ENCODE data around the gene SUSD4.

SUSD4 gene

GRCh38 chr1:223229756-223230155, 134.2 kb downstream of the SUSD4 start:
- no peak overlapping the region for H3K27ac ChIP-seq
- no peaks in the 10 kb centered on the region for H3K36me3 ChIP-seq (replicated peaks)
- TF ChIP-seq CTCF (IDR thresholded peaks at IDR 0.05; ENCODE audit: low read depth, low read length, missing control alignments): no peak
- in situ Hi-C loops (cut with HindIII; ENCODE audit: low pct_ligation_motif_present, low sequenced_read_pairs): no loop called here
- DNase-seq: no peak
- no peak overlapping the region for H3K4me3 ChIP-seq (ENCODE audit: low read depth, low read length)
- no peaks in the 10 kb centered on the region for H3K27me3 ChIP-seq (replicated peaks)

GRCh38 chr1:223228931-223229528, 134.9 kb downstream of the SUSD4 start:
- TF ChIP-seq CTCF (IDR thresholded peaks at IDR 0.05; ENCODE audit: low read depth, low read length, missing control alignments): no peak
- H3K36me3 ChIP-seq (replicated peaks): no peaks in the 10 kb centered on the region
- in situ Hi-C loops (cut with HindIII; ENCODE audit: low pct_ligation_motif_present, low sequenced_read_pairs): no loop called here
- no peak for DNase-seq
- no peak overlapping the region for H3K27ac ChIP-seq
- no peak overlapping the region for H3K4me3 ChIP-seq (ENCODE audit: low read depth, low read length)
- H3K27me3 ChIP-seq (replicated peaks): no peaks in the 10 kb centered on the region

- DNase-seq: no peak
- Histone ChIP-seq H3K27me3 (replicated peaks) (no peaks in the 10 kb centered on the region), H3K4me3 (ENCODE audit: low read depth, low read length) (no peak overlapping the region), H3K36me3 (replicated peaks) (no peaks in the 10 kb centered on the region), H3K27ac (no peak overlapping the region)
- in situ Hi-C loops (cut with HindIII; ENCODE audit: low pct_ligation_motif_present, low sequenced_read_pairs): no loop called here
- TF ChIP-seq CTCF (IDR thresholded peaks at IDR 0.05; ENCODE audit: low read depth, low read length, missing control alignments): no peak
Observed at GRCh38 chr1:223228201-223228600, 135.8 kb downstream of the SUSD4 start.

GRCh38 chr1:223227486-223228196, 136.3 kb downstream of the SUSD4 start:
- Histone ChIP-seq H3K27ac (no peak overlapping the region), H3K4me3 (ENCODE audit: low read depth, low read length) (no peak overlapping the region), H3K27me3 (replicated peaks) (no peaks in the 10 kb centered on the region), H3K36me3 (replicated peaks) (no peaks in the 10 kb centered on the region)
- TF ChIP-seq CTCF (IDR thresholded peaks at IDR 0.05; ENCODE audit: low read depth, low read length, missing control alignments): no peak
- DNase-seq: no peak
- in situ Hi-C loops (cut with HindIII; ENCODE audit: low pct_ligation_motif_present, low sequenced_read_pairs): no loop called here

- H3K4me3 ChIP-seq (ENCODE audit: low read depth, low read length): no peak overlapping the region
- in situ Hi-C loops (cut with HindIII; ENCODE audit: low pct_ligation_motif_present, low sequenced_read_pairs): no loop called here
- TF ChIP-seq CTCF (IDR thresholded peaks at IDR 0.05; ENCODE audit: low read depth, low read length, missing control alignments): no peak
- H3K27me3 ChIP-seq (replicated peaks): no peaks in the 10 kb centered on the region
- no peaks in the 10 kb centered on the region for H3K36me3 ChIP-seq (replicated peaks)
- no peak for DNase-seq
- H3K27ac ChIP-seq: no peak overlapping the region
Observed at GRCh38 chr1:223227031-223227430, 136.9 kb downstream of the SUSD4 start.
